ENCODE measurements around the gene TSEN34.

Gene TSEN34

DNA sequence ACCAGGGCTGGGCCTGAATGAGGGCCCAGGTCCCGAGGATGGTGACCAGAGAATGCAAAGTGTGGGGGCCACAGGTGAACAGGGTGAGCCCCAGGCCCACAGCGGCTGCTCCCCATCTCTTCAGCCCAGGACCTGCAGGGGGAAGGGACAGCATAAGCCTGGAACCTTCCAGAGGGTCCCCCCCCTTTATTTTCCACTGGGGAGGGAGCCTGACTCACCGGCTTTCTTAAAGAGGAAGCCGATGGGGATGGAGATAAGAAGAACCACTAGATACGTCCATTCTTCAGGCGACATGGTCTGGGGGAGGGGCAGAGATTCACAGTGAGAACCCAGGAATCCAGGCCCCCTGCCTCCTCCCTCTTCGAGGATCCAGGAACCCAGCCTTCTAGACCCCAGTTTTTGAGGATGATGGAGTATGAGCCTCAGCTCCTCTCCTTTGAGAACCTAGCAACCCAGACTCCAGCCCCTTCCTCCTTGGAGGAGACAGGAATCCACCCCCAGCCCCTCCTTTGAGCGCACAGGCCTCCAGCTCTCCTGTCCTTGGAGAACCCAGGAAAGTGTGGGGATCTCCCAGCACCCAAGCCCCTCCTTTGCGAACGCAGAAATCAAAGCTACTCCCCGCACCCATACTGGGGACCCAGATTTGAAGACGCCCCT is 2.8 kb upstream of the TSEN34 start:
- no peaks in the 10 kb centered on the region for H3K27me3 ChIP-seq (ENCODE audit: low read length)
- no peaks in the 10 kb centered on the region for H3K36me3 ChIP-seq (ENCODE audit: low read length)
- H3F3A ChIP-seq (ENCODE audit: insufficient read depth), result no peaks in the 10 kb centered on the region
- no peaks in the 10 kb centered on the region for H3K9me3 ChIP-seq (ENCODE audit: insufficient read depth, low read length)
- peak overlapping the region; percentile 87 for H3K4me3 ChIP-seq (ENCODE audit: insufficient read depth, low read length, poor library complexity, severe bottlenecking)
- no peaks in the 10 kb centered on the region for H4K20me1 ChIP-seq (ENCODE audit: low read depth, low read length)
- no peak overlapping the region for H2AFZ ChIP-seq (ENCODE audit: low read depth, low read length, severe bottlenecking)
- peak overlapping the region; percentile 94 for H3K9ac ChIP-seq (ENCODE audit: low read length)
- peak overlapping the region; percentile 83 for H3K27ac ChIP-seq (ENCODE audit: low read depth, low read length)
- H3K4me2 ChIP-seq (ENCODE audit: low read depth, low read length, poor library complexity, severe bottlenecking), result peak overlapping the region; percentile 92
- no peaks in the 10 kb centered on the region for H3K9me2 ChIP-seq (replicated peaks; ENCODE audit: insufficient read depth, low read length)
- peaks cover 22% of the 10 kb centered on the region for H3K79me2 ChIP-seq (ENCODE audit: insufficient read depth, low read length)
- TF ChIP-seq, protein P1, sequence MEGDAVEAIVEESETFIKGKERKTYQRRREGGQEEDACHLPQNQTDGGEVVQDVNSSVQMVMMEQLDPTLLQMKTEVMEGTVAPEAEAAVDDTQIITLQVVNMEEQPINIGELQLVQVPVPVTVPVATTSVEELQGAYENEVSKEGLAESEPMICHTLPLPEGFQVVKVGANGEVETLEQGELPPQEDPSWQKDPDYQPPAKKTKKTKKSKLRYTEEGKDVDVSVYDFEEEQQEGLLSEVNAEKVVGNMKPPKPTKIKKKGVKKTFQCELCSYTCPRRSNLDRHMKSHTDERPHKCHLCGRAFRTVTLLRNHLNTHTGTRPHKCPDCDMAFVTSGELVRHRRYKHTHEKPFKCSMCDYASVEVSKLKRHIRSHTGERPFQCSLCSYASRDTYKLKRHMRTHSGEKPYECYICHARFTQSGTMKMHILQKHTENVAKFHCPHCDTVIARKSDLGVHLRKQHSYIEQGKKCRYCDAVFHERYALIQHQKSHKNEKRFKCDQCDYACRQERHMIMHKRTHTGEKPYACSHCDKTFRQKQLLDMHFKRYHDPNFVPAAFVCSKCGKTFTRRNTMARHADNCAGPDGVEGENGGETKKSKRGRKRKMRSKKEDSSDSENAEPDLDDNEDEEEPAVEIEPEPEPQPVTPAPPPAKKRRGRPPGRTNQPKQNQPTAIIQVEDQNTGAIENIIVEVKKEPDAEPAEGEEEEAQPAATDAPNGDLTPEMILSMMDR (IDR thresholded peaks at IDR 0.05; ENCODE audit: insufficient read depth, low read length, poor library complexity, severe bottlenecking), result no peak
- no peak for TF ChIP-seq EZH2phosphoT487 (conservative IDR thresholded peaks at IDR 0.05; ENCODE audit: low read length)

DNA sequence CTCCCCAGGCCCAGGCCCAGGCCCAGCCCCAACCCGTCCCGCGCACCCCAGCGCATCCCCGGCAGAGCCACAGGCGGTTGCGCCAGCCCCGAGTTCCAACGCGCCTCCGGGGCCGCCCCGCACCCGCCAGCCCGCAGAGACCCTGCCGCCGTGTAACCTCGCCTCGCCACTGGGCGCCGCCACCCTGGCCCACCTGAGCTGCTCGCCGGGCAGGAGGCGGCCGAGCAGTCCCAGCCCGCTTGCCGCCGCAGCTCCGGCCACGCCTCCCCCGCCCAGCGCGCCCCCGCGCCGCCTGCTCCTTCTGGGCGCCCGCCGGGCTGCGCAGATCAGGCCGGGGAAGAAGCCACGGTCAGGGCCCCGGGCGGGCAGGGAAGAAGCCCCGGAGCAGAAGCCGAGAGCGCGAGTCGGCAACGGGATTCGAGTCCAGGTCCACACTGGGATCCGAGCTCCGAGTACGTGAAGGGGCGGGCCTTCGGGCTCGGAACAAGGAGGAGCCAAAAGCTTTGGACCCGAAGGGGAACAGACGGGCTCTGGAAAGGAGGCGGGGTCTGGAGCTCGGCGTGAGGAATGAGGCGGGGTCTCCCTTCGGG is 1.9 kb upstream of the TSEN34 start, which contains the start of gene MBOAT7:
Gene MBOAT7, minus strand, starts transcription at position 436 of the 590 bp plus-strand sequence. CDS start 1,072 bp downstream, outside the sequence.
- Histone ChIP-seq H3K27ac (ENCODE audit: low read depth, low read length) (peak within 1 kb of the TSS; percentile 87), H3K79me2 (ENCODE audit: insufficient read depth, low read length) (peaks cover 22% of the 10 kb centered on the region), H3K9me2 (replicated peaks; ENCODE audit: insufficient read depth, low read length) (no peaks in the 10 kb centered on the region), H3K4me2 (ENCODE audit: low read depth, low read length, poor library complexity, severe bottlenecking) (peak within 1 kb of the TSS; percentile 92), H2AFZ (ENCODE audit: low read depth, low read length, severe bottlenecking) (peak within 1 kb of the TSS; percentile 87), H3K36me3 (ENCODE audit: low read length) (peaks cover 4% of the 10 kb centered on the region), H3K9me3 (ENCODE audit: insufficient read depth, low read length) (no peaks in the 10 kb centered on the region), H4K20me1 (ENCODE audit: low read depth, low read length) (no peaks in the 10 kb centered on the region), H3K27me3 (ENCODE audit: low read length) (no peaks in the 10 kb centered on the region), H3K4me3 (ENCODE audit: insufficient read depth, low read length, poor library complexity, severe bottlenecking) (peak within 1 kb of the TSS; percentile 87), H3F3A (ENCODE audit: insufficient read depth) (no peaks in the 10 kb centered on the region), H3K9ac (ENCODE audit: low read length) (peak within 1 kb of the TSS; percentile 94)
- TF ChIP-seq EZH2phosphoT487 (conservative IDR thresholded peaks at IDR 0.05; ENCODE audit: low read length), result no peak
- TF ChIP-seq, protein P1 (IDR thresholded peaks at IDR 0.05; ENCODE audit: insufficient read depth, low read length, poor library complexity, severe bottlenecking), result peak; percentile 46

DNA sequence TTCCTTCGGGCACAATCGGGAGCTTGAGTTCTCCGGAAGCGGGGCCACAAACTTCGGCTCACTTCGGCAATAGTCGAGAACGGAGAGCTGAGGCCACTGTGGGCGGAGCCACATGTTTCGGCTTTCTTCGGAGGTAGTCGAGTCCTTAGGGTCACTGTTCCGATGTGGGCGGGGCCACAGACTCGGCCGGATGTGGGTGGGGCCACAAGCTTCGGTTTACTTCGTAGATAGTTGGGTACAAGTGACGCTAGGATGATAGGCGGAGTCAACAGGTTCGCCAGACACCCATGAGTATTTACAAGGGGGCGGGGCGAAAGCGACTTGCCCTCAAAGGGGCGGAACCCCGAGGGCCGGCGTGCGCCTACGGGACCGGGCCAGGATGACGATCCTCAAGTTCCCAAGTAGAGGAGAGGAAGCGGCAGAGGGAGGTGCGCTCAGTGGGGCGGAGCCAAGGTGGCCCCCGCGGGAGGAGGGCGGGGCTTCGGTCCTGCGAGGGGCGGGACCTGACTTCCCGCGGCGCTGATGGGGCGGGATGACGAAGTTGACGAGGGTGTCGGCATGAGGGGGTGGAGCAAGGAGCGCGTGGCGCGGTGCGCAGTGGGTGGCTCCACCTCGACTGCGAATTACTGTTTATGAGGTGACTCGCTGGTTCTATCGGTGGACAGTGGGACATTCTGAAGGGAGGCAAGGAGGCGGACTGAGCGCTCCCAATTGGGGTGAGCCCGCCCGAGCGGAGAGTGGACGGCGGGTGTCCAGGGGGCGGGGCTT is 1.2 kb upstream of the TSEN34 start:
- H3K27me3 ChIP-seq (ENCODE audit: low read length), result no peaks in the 10 kb centered on the region
- peaks cover 22% of the 10 kb centered on the region for H3K79me2 ChIP-seq (ENCODE audit: insufficient read depth, low read length)
- H3K9me3 ChIP-seq (ENCODE audit: insufficient read depth, low read length), result no peaks in the 10 kb centered on the region
- peak overlapping the region; percentile 65 for H3K4me3 ChIP-seq (ENCODE audit: insufficient read depth, low read length, poor library complexity, severe bottlenecking)
- no peak for TF ChIP-seq EZH2phosphoT487 (conservative IDR thresholded peaks at IDR 0.05; ENCODE audit: low read length)
- TF ChIP-seq, protein P1 (IDR thresholded peaks at IDR 0.05; ENCODE audit: insufficient read depth, low read length, poor library complexity, severe bottlenecking), result no peak
- no peaks in the 10 kb centered on the region for H3F3A ChIP-seq (ENCODE audit: insufficient read depth)
- peak overlapping the region; percentile 94 for H3K9ac ChIP-seq (ENCODE audit: low read length)
- H3K4me2 ChIP-seq (ENCODE audit: low read depth, low read length, poor library complexity, severe bottlenecking), result peak overlapping the region; percentile 56
- no peaks in the 10 kb centered on the region for H3K9me2 ChIP-seq (replicated peaks; ENCODE audit: insufficient read depth, low read length)
- H2AFZ ChIP-seq (ENCODE audit: low read depth, low read length, severe bottlenecking), result peak overlapping the region; percentile 79
- H3K36me3 ChIP-seq (ENCODE audit: low read length), result peaks cover 4% of the 10 kb centered on the region
- peak overlapping the region; percentile 87 for H3K27ac ChIP-seq (ENCODE audit: low read depth, low read length)
- no peaks in the 10 kb centered on the region for H4K20me1 ChIP-seq (ENCODE audit: low read depth, low read length)
